SK-N-SH (cell line): ENCODE measurements around the gene PXMP4.
"Not testable (repeated sequence)": the region's sequence is repeated elsewhere in the genome, so short reads cannot be mapped to it uniquely, and the experiment has no call there.

Experiments used
- CHD2 ChIP-seq: fragments of 150-350 bp; IDR thresholded peaks from 2 replicates; pipeline ENCODE4 v1.6.1; 2018; ENCODE audit warnings: low read length; ENCODE audit not compliant: partially characterized antibody
- MXI1 ChIP-seq: IDR thresholded peaks from 2 replicates; pipeline ENCODE4 v1.6.1; 2012; ENCODE audit warnings: mild to moderate bottlenecking, low read depth, low read length, improper control_type of control experiment
- POLR2AphosphoS5 ChIP-seq: IDR thresholded peaks from 2 replicates; pipeline ENCODE4 v1.6.1; 2012; ENCODE audit warnings: low read depth, low read length
- TAF1 ChIP-seq: IDR thresholded peaks from 2 replicates; pipeline ENCODE4 v1.6.1; 2012; ENCODE audit warnings: low read depth, mild to moderate bottlenecking, low read length, moderate library complexity, borderline replicate concordance
- YY1 ChIP-seq: IDR thresholded peaks from 2 replicates; pipeline ENCODE4 v1.4.0; 2012; ENCODE audit warnings: low read depth, mild to moderate bottlenecking
- TF ChIP-seq, protein P1 (sequence below): fragments of 200-600 bp; sonication (generic); IDR thresholded peaks from 2 replicates; pipeline ENCODE4 v1.6.1; 2017; ENCODE audit warnings: antibody characterized with exemption, mild to moderate bottlenecking, moderate library complexity
- TF ChIP-seq, protein P2 (sequence below): fragments of 150-350 bp; IDR thresholded peaks from 2 replicates; pipeline ENCODE4 v1.6.1; 2016; ENCODE audit warnings: mild to moderate bottlenecking, low read depth, low read length

DNA sequence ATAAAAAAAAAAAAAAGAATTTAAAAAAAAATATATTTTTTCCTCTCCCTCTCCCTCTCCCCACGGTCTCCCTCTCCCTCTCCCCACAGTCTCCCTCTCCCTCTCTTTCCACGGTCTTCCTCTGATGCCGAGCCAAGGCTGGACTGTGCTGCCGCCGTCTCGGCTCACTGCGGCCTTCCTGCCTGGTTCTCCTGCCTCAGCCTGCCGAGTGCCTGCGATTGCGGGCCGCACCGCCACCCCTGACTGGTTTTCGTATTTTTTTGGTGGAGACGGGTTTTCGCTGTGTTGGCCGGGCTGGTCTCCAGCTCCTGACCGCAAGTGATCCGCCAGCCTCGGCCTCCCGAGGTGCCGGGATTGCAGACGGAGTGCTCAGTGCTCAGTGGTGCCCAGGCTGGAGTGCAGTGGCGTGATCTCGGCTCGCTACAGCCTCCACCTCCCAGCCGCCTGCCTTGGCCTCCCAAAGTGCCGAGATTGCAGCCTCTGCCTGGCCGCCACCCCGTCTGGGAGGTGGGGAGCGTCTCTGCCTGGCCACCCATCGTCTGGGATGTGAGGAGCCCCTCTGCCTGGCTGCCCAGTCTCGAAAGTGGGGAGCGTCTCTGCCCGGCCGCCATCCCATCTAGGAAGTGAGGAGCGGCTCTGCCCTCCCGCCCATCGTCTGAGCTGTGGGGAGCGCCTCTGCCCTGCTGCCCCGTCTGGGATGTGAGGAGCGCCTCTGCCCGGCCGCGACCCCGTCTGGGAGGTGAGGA is 19.2 kb downstream of the PXMP4 start:
- TF ChIP-seq, protein P1, sequence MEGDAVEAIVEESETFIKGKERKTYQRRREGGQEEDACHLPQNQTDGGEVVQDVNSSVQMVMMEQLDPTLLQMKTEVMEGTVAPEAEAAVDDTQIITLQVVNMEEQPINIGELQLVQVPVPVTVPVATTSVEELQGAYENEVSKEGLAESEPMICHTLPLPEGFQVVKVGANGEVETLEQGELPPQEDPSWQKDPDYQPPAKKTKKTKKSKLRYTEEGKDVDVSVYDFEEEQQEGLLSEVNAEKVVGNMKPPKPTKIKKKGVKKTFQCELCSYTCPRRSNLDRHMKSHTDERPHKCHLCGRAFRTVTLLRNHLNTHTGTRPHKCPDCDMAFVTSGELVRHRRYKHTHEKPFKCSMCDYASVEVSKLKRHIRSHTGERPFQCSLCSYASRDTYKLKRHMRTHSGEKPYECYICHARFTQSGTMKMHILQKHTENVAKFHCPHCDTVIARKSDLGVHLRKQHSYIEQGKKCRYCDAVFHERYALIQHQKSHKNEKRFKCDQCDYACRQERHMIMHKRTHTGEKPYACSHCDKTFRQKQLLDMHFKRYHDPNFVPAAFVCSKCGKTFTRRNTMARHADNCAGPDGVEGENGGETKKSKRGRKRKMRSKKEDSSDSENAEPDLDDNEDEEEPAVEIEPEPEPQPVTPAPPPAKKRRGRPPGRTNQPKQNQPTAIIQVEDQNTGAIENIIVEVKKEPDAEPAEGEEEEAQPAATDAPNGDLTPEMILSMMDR = not testable (repeated sequence)
- TF ChIP-seq, protein P2, sequence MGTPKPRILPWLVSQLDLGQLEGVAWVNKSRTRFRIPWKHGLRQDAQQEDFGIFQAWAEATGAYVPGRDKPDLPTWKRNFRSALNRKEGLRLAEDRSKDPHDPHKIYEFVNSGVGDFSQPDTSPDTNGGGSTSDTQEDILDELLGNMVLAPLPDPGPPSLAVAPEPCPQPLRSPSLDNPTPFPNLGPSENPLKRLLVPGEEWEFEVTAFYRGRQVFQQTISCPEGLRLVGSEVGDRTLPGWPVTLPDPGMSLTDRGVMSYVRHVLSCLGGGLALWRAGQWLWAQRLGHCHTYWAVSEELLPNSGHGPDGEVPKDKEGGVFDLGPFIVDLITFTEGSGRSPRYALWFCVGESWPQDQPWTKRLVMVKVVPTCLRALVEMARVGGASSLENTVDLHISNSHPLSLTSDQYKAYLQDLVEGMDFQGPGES = not testable (repeated sequence)
- TF ChIP-seq POLR2AphosphoS5, CHD2, YY1, MXI1, TAF1: not testable (repeated sequence)
